ENCODE data around the gene USH1C. TPM values are rescaled to one million over a fixed set of nuclear protein-coding genes. Genes with fewer than 3 reads are reported as not detected.

Gene USH1C
- total RNA-seq, 2 experiments from 2014 or later: not detected

GRCh38 chr11:17471501-17471900, 72.7 kb downstream of the USH1C start:
- no peak overlapping the region for H3K4me3 Mint-ChIP-seq
- POLR2A ChIA-PET: no interaction called here
- CTCF ChIA-PET: interaction anchor here (0.7 to 1.9 kb wide), 2 partner anchors 10 to 33 kb away, joined by 4 read pairs; no protein-coding TSS in a partner anchor
- H3K27ac Mint-ChIP-seq: no peak overlapping the region
- intact Hi-C loops (cut with micrococcal nuclease): no loop called here
- TF ChIP-seq, protein P1, sequence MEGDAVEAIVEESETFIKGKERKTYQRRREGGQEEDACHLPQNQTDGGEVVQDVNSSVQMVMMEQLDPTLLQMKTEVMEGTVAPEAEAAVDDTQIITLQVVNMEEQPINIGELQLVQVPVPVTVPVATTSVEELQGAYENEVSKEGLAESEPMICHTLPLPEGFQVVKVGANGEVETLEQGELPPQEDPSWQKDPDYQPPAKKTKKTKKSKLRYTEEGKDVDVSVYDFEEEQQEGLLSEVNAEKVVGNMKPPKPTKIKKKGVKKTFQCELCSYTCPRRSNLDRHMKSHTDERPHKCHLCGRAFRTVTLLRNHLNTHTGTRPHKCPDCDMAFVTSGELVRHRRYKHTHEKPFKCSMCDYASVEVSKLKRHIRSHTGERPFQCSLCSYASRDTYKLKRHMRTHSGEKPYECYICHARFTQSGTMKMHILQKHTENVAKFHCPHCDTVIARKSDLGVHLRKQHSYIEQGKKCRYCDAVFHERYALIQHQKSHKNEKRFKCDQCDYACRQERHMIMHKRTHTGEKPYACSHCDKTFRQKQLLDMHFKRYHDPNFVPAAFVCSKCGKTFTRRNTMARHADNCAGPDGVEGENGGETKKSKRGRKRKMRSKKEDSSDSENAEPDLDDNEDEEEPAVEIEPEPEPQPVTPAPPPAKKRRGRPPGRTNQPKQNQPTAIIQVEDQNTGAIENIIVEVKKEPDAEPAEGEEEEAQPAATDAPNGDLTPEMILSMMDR (IDR thresholded peaks at IDR 0.05): no peak
- no peaks in the 10 kb centered on the region for H3K4me1 Mint-ChIP-seq (ENCODE audit: low read depth)
- no peaks in the 10 kb centered on the region for H3K9me3 Mint-ChIP-seq
- peaks cover 30% of the 10 kb centered on the region for H3K27me3 Mint-ChIP-seq
- no peaks in the 10 kb centered on the region for H3K36me3 Mint-ChIP-seq (ENCODE audit: low read depth)
- ATAC-seq: no peak
- no peak for DNase-seq

- Mint-ChIP-seq H3K27ac (no peak overlapping the region), H3K4me3 (no peak overlapping the region), H3K9me3 (no peaks in the 10 kb centered on the region), H3K27me3 (peaks cover 15% of the 10 kb centered on the region), H3K4me1 (ENCODE audit: low read depth) (no peaks in the 10 kb centered on the region), H3K36me3 (ENCODE audit: low read depth) (no peaks in the 10 kb centered on the region)
- DNase-seq: no peak
- TF ChIP-seq, protein P1 (IDR thresholded peaks at IDR 0.05): no peak
- ChIA-PET CTCF (interaction anchor here (0.5 to 1.7 kb wide), 3 partner anchors 58 to 240 kb away, joined by 3 to 4 read pairs (median 4); no protein-coding TSS in a partner anchor), POLR2A (no interaction called here)
- intact Hi-C loops (cut with micrococcal nuclease): no loop called here
- ATAC-seq: no peak
These were observed 74.2 kb downstream of the USH1C start for GRCh38 chr11:17469998-17470397.

DNA sequence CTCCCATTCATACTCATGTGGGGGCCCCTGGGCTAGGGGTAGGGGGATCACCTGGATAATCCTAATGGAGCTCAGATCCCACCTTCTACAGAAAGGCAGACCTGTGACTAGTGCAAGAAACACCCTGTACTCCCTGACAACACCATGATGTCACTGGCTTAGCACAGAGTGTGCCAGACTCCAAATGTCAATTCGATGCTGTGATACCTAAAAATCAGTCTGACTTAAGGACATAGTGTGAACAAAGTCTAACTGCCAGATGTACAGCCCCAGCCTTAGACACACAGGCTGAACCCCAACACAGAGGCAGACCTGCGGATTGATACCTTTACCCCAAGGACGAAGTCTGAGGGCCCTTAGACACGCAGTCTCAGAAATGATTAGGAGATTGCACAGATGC, 76.1 kb downstream of the USH1C start:
- Mint-ChIP-seq H3K27ac (no peak overlapping the region), H3K36me3 (ENCODE audit: low read depth) (no peaks in the 10 kb centered on the region), H3K4me3 (no peak overlapping the region), H3K9me3 (no peaks in the 10 kb centered on the region), H3K27me3 (no peaks in the 10 kb centered on the region), H3K4me1 (ENCODE audit: low read depth) (no peaks in the 10 kb centered on the region)
- ATAC-seq (no peak), DNase-seq (no peak)
- TF ChIP-seq, protein P1 (IDR thresholded peaks at IDR 0.05): no peak
- ChIA-PET CTCF (interaction anchor here (0.7 kb wide), 1 partner anchor 86 kb away, joined by 3 read pairs; no protein-coding TSS in a partner anchor), POLR2A (no interaction called here)
- intact Hi-C loops (cut with micrococcal nuclease): no loop called here

- TF ChIP-seq, protein P1 (IDR thresholded peaks at IDR 0.05): no peak
- intact Hi-C loops (cut with micrococcal nuclease): no loop called here
- ChIA-PET POLR2A (no interaction called here), CTCF (interaction anchor here (0.9 to 1.3 kb wide), 2 partner anchors 75 to 81 kb away, joined by 3 to 5 read pairs; partner anchors contain the start of gene KCNJ11)
- H3K9me3 Mint-ChIP-seq: no peaks in the 10 kb centered on the region
- DNase-seq: no peak
- H3K27me3 Mint-ChIP-seq: no peaks in the 10 kb centered on the region
- ATAC-seq: no peak
- H3K27ac Mint-ChIP-seq: no peak overlapping the region
- H3K4me3 Mint-ChIP-seq: no peak overlapping the region
- H3K36me3 Mint-ChIP-seq (ENCODE audit: low read depth): no peaks in the 10 kb centered on the region
- no peaks in the 10 kb centered on the region for H3K4me1 Mint-ChIP-seq (ENCODE audit: low read depth)
These were observed 80.6 kb downstream of the USH1C start for GRCh38 chr11:17463546-17464174.

GRCh38 chr11:17462940-17463339, 81.3 kb downstream of the USH1C start:
- no peaks in the 10 kb centered on the region for H3K36me3 Mint-ChIP-seq (ENCODE audit: low read depth)
- TF ChIP-seq, protein P1 (IDR thresholded peaks at IDR 0.05): no peak
- no peaks in the 10 kb centered on the region for H3K4me1 Mint-ChIP-seq (ENCODE audit: low read depth)
- H3K27ac Mint-ChIP-seq: no peak overlapping the region
- ChIA-PET POLR2A (no interaction called here), CTCF (no interaction called here)
- H3K27me3 Mint-ChIP-seq: no peaks in the 10 kb centered on the region
- DNase-seq (no peak), ATAC-seq (no peak)
- no peak overlapping the region for H3K4me3 Mint-ChIP-seq
- intact Hi-C loops (cut with micrococcal nuclease): no loop called here
- no peaks in the 10 kb centered on the region for H3K9me3 Mint-ChIP-seq

Data from activated CD8-positive, alpha-beta T cell treated with anti-CD3 and anti-CD28 coated beads for 36 hours (primary cell).